OCI-LY3 (cell line): ENCODE data around the gene ARPIN.

Source experiments
- H2AFZ ChIP-seq: fragments of 200-600, 300-600 bp; shearing (Covaris generic); 2 replicates; pipeline ENCODE4 v1.6.0; 2014; ENCODE audit warnings: antibody characterized with exemption, low read depth, low read length
- H3K27ac ChIP-seq: fragments of 200-600, 300-600 bp; sonication (generic); 2 replicates; pipeline ENCODE4 v1.5.1; 2014; ENCODE audit warnings: mild to moderate bottlenecking, low read length, moderate library complexity, mixed read lengths
- H3K27me3 ChIP-seq: fragments of 200-600, 300-600 bp; sonication (generic); 2 replicates; pipeline ENCODE4 v1.6.1; 2014; ENCODE audit warnings: low read depth, low read length, mixed read lengths
- H3K36me3 ChIP-seq: fragments of 200-600, 300-600 bp; sonication (generic); replicated peaks from 2 replicates; pipeline ENCODE3; 2014; ENCODE audit warnings: low read depth, low read length, mixed read lengths
- H3K4me1 ChIP-seq: fragments of 300-600, 200-600 bp; sonication (generic); 2 replicates; pipeline ENCODE4 v1.6.1; 2014; ENCODE audit warnings: low read length, mixed read lengths
- H3K4me2 ChIP-seq: fragments of 200-600, 300-600 bp; sonication (generic); 2 replicates; pipeline ENCODE4 v1.6.1; 2014; ENCODE audit warnings: low read length, mixed read lengths
- H3K4me3 ChIP-seq: fragments of 300-600, 200-600 bp; sonication (generic); 2 replicates; pipeline ENCODE4 v1.5.1; 2014; ENCODE audit warnings: antibody characterized with exemption, mild to moderate bottlenecking, low read length, moderate library complexity
- H3K79me2 ChIP-seq: fragments of 300-600, 200-600 bp; shearing (Covaris generic); 2 replicates; pipeline ENCODE4 v1.6.1; 2014; ENCODE audit warnings: mild to moderate bottlenecking, low read length, mixed read lengths
- H3K9ac ChIP-seq: fragments of 300-600, 200-600 bp; shearing (Covaris generic); 2 replicates; pipeline ENCODE4 v1.6.0; 2014; ENCODE audit warnings: mild to moderate bottlenecking, low read length, moderate library complexity
- H3K9me3 ChIP-seq: fragments of 200-600, 300-600 bp; shearing (Covaris generic); 2 replicates; pipeline ENCODE4 v1.6.1; 2014; ENCODE audit warnings: low read length, mixed read lengths; ENCODE audit not compliant: insufficient read depth
- H4K20me1 ChIP-seq: fragments of 200-600, 300-600 bp; sonication (generic); 2 replicates; pipeline ENCODE4 v1.6.1; 2016; ENCODE audit warnings: low read length, mixed read lengths; ENCODE audit not compliant: insufficient read depth
- CTCF ChIP-seq: fragments of 200-600, 300-600 bp; sonication (generic); IDR thresholded peaks from 2 replicates; pipeline ENCODE4 v1.5.1; 2014; ENCODE audit warnings: antibody characterized with exemption, low read length, low read depth
- EZH2phosphoT487 ChIP-seq: fragments of 200-600 bp; shearing (Covaris generic); IDR thresholded peaks from 2 replicates; pipeline ENCODE4 v1.6.1; 2018; ENCODE audit warnings: antibody characterized with exemption, mixed run types, low read depth

The ARPIN gene

GRCh38 chr15:89876396-89877082, 36.2 kb downstream of the ARPIN start:
- no peak for TF ChIP-seq EZH2phosphoT487
- no peak for TF ChIP-seq CTCF
- Histone ChIP-seq H3K36me3 (peaks cover 15% of the 10 kb centered on the region), H3K4me2 (no peak overlapping the region), H3K27me3 (no peaks in the 10 kb centered on the region), H3K79me2 (no peaks in the 10 kb centered on the region), H3K9me3 (no peaks in the 10 kb centered on the region), H2AFZ (no peak overlapping the region), H3K9ac (no peak overlapping the region), H3K4me1 (peaks cover 16% of the 10 kb centered on the region), H3K27ac (no peak overlapping the region), H4K20me1 (no peaks in the 10 kb centered on the region), H3K4me3 (no peak overlapping the region)

- no peak overlapping the region for H3K4me2 ChIP-seq
- no peaks in the 10 kb centered on the region for H4K20me1 ChIP-seq
- H3K9ac ChIP-seq = no peak overlapping the region
- H3K4me3 ChIP-seq = no peak overlapping the region
- no peaks in the 10 kb centered on the region for H3K79me2 ChIP-seq
- H3K27ac ChIP-seq = no peak overlapping the region
- H3K4me1 ChIP-seq = peaks cover 16% of the 10 kb centered on the region
- no peaks in the 10 kb centered on the region for H3K27me3 ChIP-seq
- H3K36me3 ChIP-seq = peaks cover 20% of the 10 kb centered on the region
- H3K9me3 ChIP-seq = no peaks in the 10 kb centered on the region
- H2AFZ ChIP-seq = no peak overlapping the region
- no peak for TF ChIP-seq CTCF
- no peak for TF ChIP-seq EZH2phosphoT487
Measured at GRCh38 chr15:89875741-89876140, 37.0 kb downstream of the ARPIN start.

GRCh38 chr15:89874926-89875564, 37.7 kb downstream of the ARPIN start:
- Histone ChIP-seq H3K79me2 (no peaks in the 10 kb centered on the region), H4K20me1 (no peaks in the 10 kb centered on the region), H3K27me3 (no peaks in the 10 kb centered on the region), H3K4me3 (no peak overlapping the region), H3K4me1 (peaks cover 16% of the 10 kb centered on the region), H2AFZ (peak overlapping the region; percentile 2; the same call in 1 of the 2 replicates), H3K4me2 (peak overlapping the region; percentile 10), H3K9me3 (no peaks in the 10 kb centered on the region), H3K9ac (peak overlapping the region; percentile 18), H3K27ac (no peak overlapping the region), H3K36me3 (peaks cover 27% of the 10 kb centered on the region)
- TF ChIP-seq CTCF (peak; percentile 98), EZH2phosphoT487 (no peak)

- Histone ChIP-seq H3K79me2 (no peaks in the 10 kb centered on the region), H3K4me2 (no peak overlapping the region), H3K36me3 (peaks cover 23% of the 10 kb centered on the region), H2AFZ (no peak overlapping the region), H3K9ac (no peak overlapping the region), H4K20me1 (no peaks in the 10 kb centered on the region), H3K4me1 (peaks cover 8% of the 10 kb centered on the region), H3K4me3 (no peak overlapping the region), H3K27ac (no peak overlapping the region), H3K27me3 (no peaks in the 10 kb centered on the region), H3K9me3 (no peaks in the 10 kb centered on the region)
- no peak for TF ChIP-seq CTCF
- TF ChIP-seq EZH2phosphoT487 = no peak
Measured at GRCh38 chr15:89870688-89871288, 42.0 kb downstream of the ARPIN start.
